Measurements from ENCODE around the gene CDC42SE1. TPM values are rescaled to one million over a fixed set of nuclear protein-coding genes. Genes with fewer than 3 reads are reported as not detected.
A peak's percentile ranks its signal among the peaks of the same experiment; 100 is the strongest.

Gene CDC42SE1, protein sequence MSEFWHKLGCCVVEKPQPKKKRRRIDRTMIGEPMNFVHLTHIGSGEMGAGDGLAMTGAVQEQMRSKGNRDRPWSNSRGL
- 10 to 100 TPM; 37.8 to 53.6 (median 47.1) TPM for total RNA-seq
- 10 to 100 TPM; 35.4 to 82.8 (median 52.7) TPM for polyA plus RNA-seq

DNA sequence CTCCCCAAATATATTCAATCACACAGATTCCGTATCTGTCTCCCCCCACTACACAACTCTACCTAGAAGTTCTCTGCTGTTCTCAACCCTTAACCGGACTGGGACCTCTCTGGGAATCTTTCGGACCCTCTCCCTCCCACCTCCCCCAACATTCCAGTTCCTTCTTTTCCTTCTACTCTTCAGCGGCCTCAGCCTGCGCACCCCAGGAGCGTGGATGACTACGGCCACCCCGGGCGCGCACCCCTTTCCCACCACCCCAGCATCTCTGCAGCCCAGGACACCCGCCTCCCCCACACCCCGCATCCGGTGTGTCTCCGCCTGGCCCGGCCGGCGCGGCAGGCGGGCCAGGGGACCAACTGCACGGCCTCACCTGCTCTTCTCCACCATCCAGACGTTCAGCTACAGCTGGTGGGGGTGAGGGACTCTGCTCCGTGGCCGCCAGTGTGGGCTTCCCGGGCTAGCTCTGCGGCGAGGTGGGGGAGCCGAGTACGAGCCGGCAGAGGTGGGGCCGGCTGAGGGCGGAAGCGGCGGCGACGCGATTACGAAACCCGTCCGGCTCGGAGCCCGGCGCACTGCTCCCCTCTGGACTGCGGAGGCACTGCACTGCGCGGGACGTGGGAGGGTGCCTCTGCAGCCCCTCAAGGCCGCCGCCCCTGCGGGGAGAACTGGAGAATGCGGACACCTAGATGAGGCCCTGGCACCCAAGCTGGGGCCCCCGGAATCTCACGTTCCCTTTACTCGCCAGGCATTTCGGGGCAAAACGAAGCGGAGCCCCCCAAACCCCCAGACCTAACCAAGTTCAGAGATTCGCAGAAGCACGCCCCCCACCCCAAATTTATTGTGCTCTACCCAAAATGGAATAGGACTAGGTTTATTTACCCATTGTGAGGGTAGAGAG, at the start of gene CDC42SE1:
TSS of gene CDC42SE1 (minus strand) at position 514 of the 898 bp plus-strand sequence. CDS start 3,892 bp downstream, outside the sequence.
- peaks cover 0 to 51% (median 40%) of the 10 kb centered on the region in 4 donors for H3K4me1 ChIP-seq
- WGBS, 2 donors, result 0 to 1% methylated on average over 58 of the region's 58 CpGs

DNA sequence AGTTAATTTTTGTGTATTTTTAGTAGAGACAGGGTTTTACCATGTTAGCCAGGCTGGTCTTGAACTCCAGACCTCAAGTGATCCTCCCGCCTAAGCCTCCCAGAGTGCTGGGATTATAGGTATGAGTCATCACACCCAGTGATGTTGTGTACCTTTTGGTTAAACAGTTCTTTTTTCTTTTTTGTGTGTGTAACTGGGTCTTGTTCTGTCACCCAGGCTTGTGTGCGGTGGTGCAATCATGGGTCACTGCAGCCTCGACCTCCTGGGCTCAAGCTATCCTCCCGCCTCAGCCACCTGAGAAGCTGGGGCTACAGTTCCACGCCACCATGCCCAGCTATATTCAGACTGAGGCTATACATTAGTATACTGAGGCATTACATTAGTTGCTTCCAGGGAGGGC, 48.9 kb upstream of the CDC42SE1 start:
- H3K36me3 ChIP-seq, result peaks cover 0 to 62% (median 15%) of the 10 kb centered on the region in 4 donors
- WGBS, 2 donors, result 91 to 97% methylated on average over 5 of the region's 5 CpGs
- intact Hi-C loops (cut with DNase I), result no loop called here

More for the DNA sequence above, at the start of gene CDC42SE1:
- no peak for TF ChIP-seq EP300 (IDR thresholded peaks at IDR 0.05)
- peak; percentile 96 to 99 (median 98) for TF ChIP-seq POLR2AphosphoS5 (IDR thresholded peaks at IDR 0.05)
- TF ChIP-seq, protein P1, sequence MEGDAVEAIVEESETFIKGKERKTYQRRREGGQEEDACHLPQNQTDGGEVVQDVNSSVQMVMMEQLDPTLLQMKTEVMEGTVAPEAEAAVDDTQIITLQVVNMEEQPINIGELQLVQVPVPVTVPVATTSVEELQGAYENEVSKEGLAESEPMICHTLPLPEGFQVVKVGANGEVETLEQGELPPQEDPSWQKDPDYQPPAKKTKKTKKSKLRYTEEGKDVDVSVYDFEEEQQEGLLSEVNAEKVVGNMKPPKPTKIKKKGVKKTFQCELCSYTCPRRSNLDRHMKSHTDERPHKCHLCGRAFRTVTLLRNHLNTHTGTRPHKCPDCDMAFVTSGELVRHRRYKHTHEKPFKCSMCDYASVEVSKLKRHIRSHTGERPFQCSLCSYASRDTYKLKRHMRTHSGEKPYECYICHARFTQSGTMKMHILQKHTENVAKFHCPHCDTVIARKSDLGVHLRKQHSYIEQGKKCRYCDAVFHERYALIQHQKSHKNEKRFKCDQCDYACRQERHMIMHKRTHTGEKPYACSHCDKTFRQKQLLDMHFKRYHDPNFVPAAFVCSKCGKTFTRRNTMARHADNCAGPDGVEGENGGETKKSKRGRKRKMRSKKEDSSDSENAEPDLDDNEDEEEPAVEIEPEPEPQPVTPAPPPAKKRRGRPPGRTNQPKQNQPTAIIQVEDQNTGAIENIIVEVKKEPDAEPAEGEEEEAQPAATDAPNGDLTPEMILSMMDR (IDR thresholded peaks at IDR 0.05), result peak; percentile 90 to 96 (median 92)
- TF ChIP-seq POLR2A (IDR thresholded peaks at IDR 0.05), result peak; percentile 96
- Histone ChIP-seq H3K27ac (peak within 1 kb of the TSS; percentile 90 to 97 (median 92)), H3K4me3 (peak within 1 kb of the TSS; percentile 75 to 98 (median 84)), H3K36me3 (peaks cover 14 to 18% (median 14%) of the 10 kb centered on the region in 4 donors), H3K9me3 (no peaks in the 10 kb centered on the region), H3K27me3 (no peaks in the 10 kb centered on the region)
- intact Hi-C loops (cut with DNase I), result loop anchor here (1.0 kb wide), 1 partner anchor 11 kb away; the partner anchor contains the start of gene GABPB2
- DNase-seq, result peak; percentile 92

DNA sequence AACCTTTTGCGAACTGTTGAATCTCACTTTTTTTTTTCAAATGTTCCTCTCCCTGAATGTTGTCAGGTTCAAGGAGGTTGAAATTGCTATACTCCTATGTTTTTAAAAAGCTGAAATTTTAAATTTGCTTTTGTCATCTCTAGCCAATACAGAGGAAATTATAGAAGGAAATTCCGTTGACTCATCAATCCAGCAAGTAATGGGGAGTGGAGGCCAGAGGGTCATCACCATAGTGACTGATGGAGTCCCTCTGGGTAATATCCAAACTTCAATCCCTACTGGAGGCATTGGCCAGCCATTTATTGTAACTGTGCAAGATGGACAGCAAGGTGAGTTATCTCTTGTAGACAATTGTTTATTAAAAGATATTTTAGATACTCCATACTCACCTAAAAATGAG, 47.5 kb upstream of the CDC42SE1 start:
- Histone ChIP-seq H3K27me3 (no peaks in the 10 kb centered on the region), H3K36me3 (peaks cover 0 to 63% (median 13%) of the 10 kb centered on the region in 4 donors), H3K27ac (no peak overlapping the region), H3K4me3 (no peak overlapping the region), H3K9me3 (no peaks in the 10 kb centered on the region), H3K4me1 (no peaks in the 10 kb centered on the region)
- intact Hi-C loops (cut with DNase I), result no loop called here
- 83 to 89% methylated on average over 2 of the region's 2 CpGs for WGBS, 2 donors
- TF ChIP-seq, protein P1 (IDR thresholded peaks at IDR 0.05), result no peak
- TF ChIP-seq POLR2A (IDR thresholded peaks at IDR 0.05), result no peak
- no peak for TF ChIP-seq EP300 (IDR thresholded peaks at IDR 0.05)
- no peak for TF ChIP-seq POLR2AphosphoS5 (IDR thresholded peaks at IDR 0.05)
- no peak for DNase-seq

More for the DNA sequence above, 48.9 kb upstream of the CDC42SE1 start:
- Histone ChIP-seq H3K27me3 (no peaks in the 10 kb centered on the region), H3K4me1 (no peaks in the 10 kb centered on the region), H3K27ac (no peak overlapping the region), H3K9me3 (no peaks in the 10 kb centered on the region), H3K4me3 (no peak overlapping the region)
- no peak for DNase-seq
- TF ChIP-seq POLR2A (IDR thresholded peaks at IDR 0.05), result no peak
- TF ChIP-seq, protein P1 (IDR thresholded peaks at IDR 0.05), result no peak
- TF ChIP-seq POLR2AphosphoS5 (IDR thresholded peaks at IDR 0.05), result no peak
- TF ChIP-seq EP300 (IDR thresholded peaks at IDR 0.05), result no peak

DNA sequence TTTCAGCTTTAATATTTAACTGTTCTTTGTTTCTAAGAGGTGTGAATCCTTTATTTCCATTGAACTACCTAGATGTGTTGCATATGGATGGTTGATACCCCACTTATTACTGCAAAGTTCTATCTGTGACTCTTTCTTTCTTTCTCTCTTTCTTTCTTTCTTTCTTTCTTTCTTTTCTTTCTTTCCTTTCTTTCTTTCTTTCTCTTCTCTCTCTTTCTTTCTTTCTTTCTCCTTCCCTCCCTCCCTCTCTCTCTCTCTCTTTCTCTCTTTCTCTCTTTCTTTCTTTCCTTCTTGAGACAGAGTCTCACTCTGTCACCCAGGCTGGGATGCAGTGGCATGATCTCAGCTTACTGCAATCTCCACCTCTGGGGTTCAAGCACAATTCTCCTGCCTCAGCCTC, 45.2 kb upstream of the CDC42SE1 start:
- H3K4me1 ChIP-seq, result no peaks in the 10 kb centered on the region
- intact Hi-C loops (cut with DNase I), result no loop called here
- H3K9me3 ChIP-seq, result no peaks in the 10 kb centered on the region
- no peaks in the 10 kb centered on the region for H3K27me3 ChIP-seq
- H3K27ac ChIP-seq, result no peak overlapping the region
- TF ChIP-seq POLR2AphosphoS5 (IDR thresholded peaks at IDR 0.05) (no peak), EP300 (IDR thresholded peaks at IDR 0.05) (no peak), POLR2A (IDR thresholded peaks at IDR 0.05) (no peak)
- TF ChIP-seq, protein P1 (IDR thresholded peaks at IDR 0.05), result no peak
- no peak overlapping the region for H3K4me3 ChIP-seq
- peaks cover 0 to 56% (median 13%) of the 10 kb centered on the region in 4 donors for H3K36me3 ChIP-seq
- no peak for DNase-seq

All from sigmoid colon (tissue), 7 donors.